ENCODE measurements around the gene DNAH12.

- TF ChIP-seq CTCF (conservative IDR thresholded peaks at IDR 0.05 in 1 of 2, IDR thresholded peaks at IDR 0.05 in 1 of 2; ENCODE audit: low read depth in 1 of 2, low read length in 2 of 2) (no peak), EZH2 (IDR thresholded peaks at IDR 0.05; ENCODE audit: low read length, missing control alignments) (no peak)
Measured at GRCh38 chr3:57569859-57570450, 25.8 kb upstream of the DNAH12 start.

Measured in fibroblast of lung (primary cell).